DMS153 treated with DMSO at 0.1 percent for 48 hours (cell line): ENCODE measurements around the gene OPRD1.
"Not testable (repeated sequence)": the region's sequence is repeated elsewhere in the genome, so short reads cannot be mapped to it uniquely, and the experiment has no call there.

Experiments used
- DNase-seq: peaks from one replicate; lab custom pipeline; 2025; ENCODE audit not compliant: unreplicated experiment; lab: John Stamatoyannopoulos, UW

Gene OPRD1

GRCh38 chr1:28811766-28812668 lies at the start of gene OPRD1:
OPRD1 (plus strand) TSS chr1:28812170; CDS start chr1:28812384, 214 bp downstream.
- DNase-seq: no peak

GRCh38 chr1:28766532-28767183 lies 45.3 kb upstream of the OPRD1 start:
- no peak for DNase-seq

GRCh38 chr1:28770601-28771165 lies 41.3 kb upstream of the OPRD1 start:
- no peak for DNase-seq

DNA sequence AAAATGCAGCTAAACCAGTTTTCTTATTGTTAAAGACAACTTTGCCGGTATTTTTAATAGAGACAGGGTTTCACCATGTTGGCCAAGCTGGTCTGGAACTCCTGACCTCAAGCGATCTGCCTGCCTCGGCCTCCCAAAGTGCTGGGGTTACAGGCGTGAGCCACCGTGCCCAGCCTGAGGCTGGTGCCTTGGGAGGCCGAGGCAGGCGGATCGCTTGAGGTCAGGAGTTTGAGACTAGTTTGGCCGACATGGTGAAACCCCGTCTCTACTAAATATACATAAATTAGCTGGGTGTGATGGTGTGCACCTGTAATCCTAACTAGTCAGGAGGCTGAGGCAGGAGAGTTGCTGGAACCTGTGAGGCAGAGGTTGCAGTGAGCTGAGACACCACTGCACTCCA lies 40.0 kb upstream of the OPRD1 start:
- DNase-seq: not testable (repeated sequence)

DNA sequence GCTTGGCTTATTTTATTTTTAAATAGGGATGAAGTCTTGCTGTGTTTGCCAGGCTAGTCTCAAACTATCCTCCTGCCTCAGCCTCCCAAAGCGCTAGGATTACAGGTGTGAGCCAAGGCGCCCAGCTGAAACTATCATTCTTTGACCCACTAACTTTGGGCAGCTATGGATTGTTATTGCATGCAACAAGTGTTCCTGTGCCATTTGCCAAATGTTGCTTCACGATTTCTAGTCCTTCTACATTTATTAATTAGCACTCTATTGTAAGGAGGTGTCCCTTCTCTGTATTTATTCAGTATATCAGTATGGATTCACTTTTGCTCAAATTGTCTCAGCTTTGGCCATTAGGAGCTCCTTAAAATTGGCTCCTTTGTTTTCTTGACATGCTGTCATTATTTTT lies 38.9 kb upstream of the OPRD1 start:
- DNase-seq: no peak

DNA sequence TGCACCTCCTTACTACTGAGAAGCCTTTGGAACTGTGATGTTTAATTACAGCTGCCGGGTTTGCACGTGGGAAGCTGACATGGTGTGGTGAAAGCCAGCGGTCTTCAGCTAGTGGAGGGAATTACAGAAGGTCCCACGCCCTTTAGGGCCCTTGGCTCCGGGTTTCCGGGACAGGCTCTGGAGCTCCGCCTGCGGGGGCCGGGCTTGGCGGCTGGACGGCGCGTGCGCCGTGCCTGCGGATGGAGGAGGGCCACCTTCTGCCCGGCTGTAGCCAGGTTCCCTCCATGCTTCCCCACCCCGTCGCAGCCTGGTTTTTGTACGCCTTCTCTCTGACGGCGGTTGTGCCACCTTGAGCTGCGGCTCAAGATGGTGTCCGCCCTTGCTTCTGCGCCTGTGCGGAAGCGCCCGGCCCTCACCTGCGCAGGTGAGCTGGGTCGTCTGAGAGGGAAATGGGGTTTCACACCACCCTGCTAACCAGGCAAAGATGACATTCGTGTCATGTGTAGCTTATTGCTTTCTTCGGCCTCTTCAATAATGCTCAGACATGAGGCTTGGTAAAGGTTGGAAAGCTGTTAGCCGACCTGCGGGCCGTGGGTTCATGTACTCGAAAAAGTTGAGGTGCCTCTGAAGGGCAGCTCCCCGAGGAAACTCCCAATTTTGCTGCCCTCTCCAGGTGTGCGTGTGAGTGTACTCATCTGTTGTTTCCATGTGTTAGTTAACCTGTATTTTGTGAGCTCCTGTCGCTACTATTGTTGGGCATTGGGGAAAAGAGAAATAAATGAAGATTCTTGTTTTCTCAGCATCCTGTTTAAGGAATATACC lies 36.6 kb upstream of the OPRD1 start:
- peak; percentile 96 for DNase-seq

DNA sequence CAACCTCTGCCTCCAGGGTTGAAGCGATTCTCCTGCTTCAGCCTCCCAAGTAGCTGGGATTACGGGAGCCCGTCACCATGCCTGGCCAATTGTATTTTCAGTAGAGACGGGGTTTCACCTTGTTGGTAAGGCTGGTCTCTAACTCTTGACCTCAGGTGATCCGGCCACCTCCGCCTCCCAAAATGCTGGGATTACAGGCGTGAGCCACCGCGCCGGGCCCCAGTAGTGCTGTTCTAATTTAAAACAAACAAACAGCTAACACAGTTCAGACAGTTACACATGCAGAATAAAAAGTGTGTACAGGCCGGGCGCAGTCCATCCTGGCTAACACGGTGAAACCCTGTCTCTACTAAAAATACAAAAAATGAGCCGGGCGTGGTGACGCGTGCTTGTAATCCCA lies 35.6 kb upstream of the OPRD1 start:
- no peak for DNase-seq

GRCh38 chr1:28778021-28778420 lies 33.9 kb upstream of the OPRD1 start:
- DNase-seq: no peak

DNA sequence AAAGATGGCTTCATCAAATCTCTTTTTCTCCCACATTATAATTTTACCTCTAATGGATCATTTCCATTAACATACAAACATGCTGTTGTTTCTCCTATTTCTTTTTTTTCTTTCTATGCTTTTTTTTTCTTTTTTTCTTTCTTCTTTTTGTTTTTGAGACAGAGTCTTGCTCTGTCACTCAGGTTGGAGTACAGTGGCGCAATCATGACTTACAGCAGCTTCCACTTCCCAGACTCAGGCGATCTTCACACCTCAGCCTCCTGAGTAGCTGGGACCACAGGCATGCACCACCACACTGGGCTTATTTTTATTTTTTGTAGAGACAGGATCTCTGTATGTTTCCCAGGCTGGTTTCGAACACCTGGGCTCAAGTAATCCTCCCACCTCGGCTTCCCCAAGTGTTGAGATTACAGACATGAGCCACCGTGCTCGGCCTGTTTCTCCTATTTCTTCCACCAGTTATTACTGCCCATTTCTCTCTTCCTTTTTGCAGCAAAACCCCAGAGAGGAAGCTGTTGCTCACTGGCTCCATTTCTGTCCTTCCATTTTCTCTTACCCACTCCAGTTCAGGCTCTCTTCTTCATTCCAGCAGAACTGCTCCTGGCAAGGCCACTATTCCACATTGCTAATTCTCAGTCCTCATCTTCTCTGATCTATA lies 32.1 kb upstream of the OPRD1 start:
- no peak for DNase-seq

DNA sequence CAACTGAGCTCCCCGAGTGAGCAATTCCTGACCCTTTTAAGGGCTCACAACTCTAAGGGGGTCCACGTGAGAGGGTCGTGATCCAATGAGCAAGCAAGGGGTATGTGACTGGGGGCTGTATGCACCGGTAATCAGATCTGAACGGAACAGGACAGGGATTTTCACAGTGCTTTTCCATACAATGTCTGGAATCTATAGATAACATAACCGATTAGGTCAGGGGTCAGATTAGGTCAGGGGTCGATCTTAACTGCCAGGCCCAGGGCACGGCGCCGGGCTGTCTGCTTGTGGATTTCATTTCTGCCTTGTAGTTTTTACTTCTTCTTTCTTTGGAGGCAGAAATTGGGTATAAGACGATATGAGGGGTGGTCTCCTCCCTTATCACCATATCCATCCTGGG lies 30.7 kb upstream of the OPRD1 start:
- DNase-seq: no peak

- no peak for DNase-seq
Observed at GRCh38 chr1:28782011-28782410, 30.0 kb upstream of the OPRD1 start.

DNA sequence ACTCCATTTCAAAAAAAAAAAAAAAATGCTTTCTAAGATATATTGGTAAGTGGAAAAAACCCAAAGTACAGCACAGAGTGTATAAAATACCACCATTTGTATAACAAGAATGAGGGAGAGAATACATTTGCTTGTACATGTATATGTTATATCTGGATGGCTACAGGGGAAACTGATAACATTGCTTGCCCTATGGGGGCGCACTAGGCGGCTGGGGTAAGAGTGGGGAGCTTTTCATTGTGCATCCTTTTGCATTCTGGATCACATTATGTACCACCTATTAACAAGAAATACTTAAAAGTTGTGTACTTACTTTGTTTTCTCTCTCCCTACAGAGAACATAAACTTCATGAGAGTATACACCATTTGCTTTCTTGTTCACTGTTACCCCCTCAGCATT lies 28.6 kb upstream of the OPRD1 start:
- no peak for DNase-seq

DNA sequence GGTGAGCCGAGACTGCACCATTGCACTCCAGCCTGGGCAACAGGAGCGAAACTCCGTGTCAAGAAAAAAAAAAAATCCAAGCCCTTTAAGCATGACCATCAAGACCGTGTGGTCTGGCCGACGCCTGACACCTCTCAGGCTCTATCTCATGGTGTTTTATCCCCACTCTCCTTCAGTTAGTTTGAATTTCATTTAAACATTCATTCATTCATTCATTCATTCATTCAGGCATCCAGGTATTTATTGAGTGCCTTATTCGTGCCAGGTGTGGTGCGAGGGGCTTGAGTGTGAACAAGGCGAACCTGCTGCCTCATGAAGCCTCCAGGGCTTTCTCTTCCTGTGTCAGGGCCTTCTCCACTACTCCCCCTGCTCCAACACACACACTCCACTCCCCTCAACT lies 22.6 kb upstream of the OPRD1 start:
- no peak for DNase-seq

DNA sequence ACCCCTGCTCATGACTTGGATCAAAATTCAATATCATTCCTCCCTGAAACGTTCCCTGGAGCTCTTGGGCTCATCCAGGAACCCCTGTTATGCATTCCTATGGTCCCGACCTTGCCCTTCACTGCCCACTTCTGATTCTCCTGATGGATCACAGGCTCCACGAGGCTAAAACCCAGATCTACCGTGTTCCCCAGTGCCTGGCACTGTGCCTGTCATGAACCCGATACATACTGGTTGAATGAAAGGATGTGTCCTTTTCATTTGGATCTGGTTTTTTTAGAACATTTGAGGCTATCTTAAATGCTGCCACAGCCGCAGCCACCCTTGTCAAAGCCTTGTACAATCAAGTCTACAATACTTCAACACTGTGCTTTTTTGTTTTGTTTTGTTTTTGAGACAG lies 22.2 kb upstream of the OPRD1 start:
- DNase-seq: no peak

- no peak for DNase-seq
Observed at GRCh38 chr1:28790377-28791035, 21.5 kb upstream of the OPRD1 start.

DNA sequence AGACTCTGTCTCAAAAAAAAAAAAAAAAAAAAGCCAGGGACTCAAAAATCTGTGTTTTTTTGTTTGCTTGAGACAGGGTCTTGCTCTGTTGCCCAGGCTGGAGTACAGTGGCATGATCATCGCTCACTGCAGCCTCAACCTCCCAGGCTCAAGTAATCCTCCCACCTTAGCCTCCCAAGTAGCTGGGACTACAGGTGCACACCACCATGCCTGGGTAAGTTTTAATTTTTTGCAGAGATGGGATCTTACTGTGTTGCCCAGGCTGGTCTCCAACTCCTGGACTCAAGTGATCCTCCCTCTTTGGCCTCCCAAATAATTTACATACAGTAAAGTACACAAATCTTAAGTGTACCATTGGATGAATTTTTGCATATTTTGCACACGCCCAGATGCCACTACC lies 20.0 kb upstream of the OPRD1 start:
- DNase-seq: not testable (repeated sequence)

DNA sequence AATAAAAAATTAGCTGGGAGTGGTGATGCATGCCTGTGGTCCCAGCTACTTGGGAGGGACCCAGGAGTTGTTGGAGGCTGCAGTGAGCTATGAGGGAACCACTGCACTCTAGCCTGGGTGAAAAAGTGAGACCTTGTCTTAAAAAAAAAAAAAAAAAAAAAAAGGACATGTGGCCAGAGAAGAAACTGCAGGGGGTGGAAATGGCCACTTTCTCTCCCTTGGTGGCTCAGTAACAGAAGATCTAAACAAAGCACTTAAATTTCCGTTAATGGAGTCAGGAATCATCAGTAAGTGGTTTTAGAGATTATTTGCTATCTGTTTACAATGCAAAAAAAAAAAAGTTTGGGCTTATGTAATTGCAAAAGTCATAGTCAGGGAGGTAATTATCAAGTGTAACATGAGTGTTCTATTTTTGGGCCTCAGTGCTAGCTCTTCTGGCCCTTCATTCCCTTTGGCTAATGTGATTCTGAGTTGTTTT lies 19.3 kb upstream of the OPRD1 start:
- no peak for DNase-seq

- DNase-seq: not testable (repeated sequence)
Observed at GRCh38 chr1:28794582-28794981, 17.4 kb upstream of the OPRD1 start.

- no peak for DNase-seq
Observed at GRCh38 chr1:28796352-28797211, 15.4 kb upstream of the OPRD1 start.
